ENCODE measurements around the gene DOCK10.
A peak's percentile ranks its signal among the peaks of the same experiment; 100 is the strongest.

The DOCK10 gene

DNA sequence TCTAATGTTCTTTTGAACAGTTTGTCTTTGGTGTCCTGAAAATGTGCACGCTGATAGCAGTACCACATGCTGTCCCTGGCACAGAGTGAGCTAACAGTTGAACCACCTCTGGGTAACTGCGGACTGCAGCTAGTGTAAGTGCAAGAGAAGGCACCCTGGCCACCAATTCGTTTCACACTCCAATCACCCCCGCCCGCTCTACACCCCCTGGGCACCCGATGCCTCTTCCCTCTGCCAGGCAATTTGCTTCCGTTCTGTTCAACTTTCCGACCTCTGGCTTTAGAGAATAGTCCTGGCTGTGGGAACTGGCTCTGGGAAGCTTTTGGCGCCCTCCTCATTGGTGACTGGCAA is 1.4 kb downstream of the DOCK10 start:
- ATAC-seq, result peak; percentile 19 to 22

GRCh38 chr2:225040142-225040541 is 2.1 kb downstream of the DOCK10 start:
- no peak for ATAC-seq

GRCh38 chr2:225038231-225038523 is 4.1 kb downstream of the DOCK10 start:
- no peak for ATAC-seq

DNA sequence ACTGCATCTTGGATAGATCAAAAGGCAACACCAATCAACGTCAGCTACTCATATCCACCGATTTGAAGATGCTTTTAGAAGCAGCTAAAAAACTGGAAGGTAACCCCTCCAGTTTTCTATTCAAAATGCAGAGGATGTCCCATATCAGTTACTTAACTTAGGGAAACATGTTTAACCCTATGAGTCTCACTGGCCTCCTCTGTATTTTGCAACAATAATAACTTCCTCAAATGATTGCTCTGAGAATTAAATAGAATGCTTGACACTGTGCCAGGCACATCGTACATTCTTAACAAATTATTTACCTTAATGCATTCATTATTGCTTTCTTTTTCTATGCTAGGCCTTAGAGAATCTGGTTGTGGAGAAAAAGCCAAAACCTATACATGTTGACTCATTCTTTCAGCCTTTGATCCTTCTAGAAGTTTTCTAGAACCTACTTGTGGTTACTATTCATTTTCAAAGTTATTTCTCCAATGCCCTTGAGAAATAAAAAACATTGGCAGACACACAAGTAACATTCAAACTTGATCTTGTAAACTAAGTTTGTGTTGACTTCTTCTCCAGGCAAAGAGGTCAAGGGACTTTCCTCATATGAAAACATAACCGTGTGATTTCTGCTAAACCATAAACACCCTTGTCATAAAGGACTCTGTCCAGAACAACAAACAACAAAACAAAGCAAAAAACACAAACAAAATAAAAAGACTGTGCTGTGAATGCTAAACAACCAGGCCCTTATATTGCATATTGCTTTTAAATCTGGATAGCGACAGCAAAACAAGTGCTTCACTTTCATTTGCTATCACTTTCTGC is 4.6 kb downstream of the DOCK10 start:
- peak in 1 of 2 donors; percentile 10 for ATAC-seq

- no peak for ATAC-seq
Measured at GRCh38 chr2:225036431-225036830, 5.8 kb downstream of the DOCK10 start.

DNA sequence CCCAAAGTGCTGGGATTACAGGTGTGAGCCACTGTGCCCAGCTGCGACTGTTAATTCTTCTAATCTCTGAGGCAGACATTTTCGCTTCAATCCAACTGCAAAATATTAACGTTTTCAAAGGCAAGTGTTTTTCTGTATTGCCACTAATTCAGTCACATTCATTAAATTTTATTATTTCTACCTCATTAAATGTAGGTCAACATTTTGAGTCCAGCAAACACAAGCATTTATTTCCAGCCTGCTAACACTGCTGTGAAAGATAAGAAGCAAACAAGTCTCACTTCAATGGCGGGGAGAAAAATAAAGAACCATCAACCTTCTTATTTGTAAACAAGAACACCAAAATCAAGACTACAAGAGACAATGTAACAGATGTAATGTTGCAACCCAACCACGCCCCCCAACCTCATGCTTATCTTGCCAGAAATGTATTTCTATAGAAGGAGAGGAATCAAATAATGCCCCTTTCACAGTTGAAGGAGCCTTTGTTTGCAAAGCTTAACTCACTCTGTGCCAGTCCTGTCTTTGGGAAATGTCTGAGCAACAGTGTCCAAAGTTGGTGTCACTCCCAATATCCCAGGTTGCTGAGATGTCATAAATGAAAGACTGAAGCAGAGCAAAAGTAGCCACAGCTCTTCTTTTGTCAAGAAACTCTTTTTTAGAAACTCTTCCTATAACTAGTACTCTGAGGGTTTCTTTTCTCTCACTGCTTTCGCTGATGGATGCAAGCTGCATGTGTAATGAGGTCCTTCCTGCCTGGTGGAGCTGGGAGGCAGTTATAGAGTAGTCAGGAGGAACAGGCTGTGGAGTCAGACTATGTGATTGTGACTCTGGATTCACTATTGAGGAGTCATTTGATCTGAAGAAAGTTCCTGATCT is 8.6 kb downstream of the DOCK10 start:
- no peak for ATAC-seq

DNA sequence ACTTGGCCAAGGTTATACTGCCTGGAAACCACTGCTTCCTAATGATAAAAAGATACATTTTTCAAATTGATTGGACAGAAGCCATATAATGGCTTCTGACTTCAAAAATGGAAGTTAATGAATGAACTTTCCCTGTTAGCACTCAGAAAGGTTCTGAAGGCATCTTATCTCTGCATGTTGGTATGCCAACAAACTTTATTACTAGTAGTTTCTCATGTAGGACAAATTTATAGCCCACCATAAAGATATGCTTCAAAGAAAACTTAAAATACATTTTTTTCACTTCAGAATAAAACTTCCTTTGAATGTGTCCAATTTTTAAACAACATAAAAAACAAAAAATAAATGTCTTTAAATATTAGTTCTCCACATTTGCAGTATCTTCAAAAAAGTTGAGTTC is 10.0 kb downstream of the DOCK10 start:
- no peak for ATAC-seq

DNA sequence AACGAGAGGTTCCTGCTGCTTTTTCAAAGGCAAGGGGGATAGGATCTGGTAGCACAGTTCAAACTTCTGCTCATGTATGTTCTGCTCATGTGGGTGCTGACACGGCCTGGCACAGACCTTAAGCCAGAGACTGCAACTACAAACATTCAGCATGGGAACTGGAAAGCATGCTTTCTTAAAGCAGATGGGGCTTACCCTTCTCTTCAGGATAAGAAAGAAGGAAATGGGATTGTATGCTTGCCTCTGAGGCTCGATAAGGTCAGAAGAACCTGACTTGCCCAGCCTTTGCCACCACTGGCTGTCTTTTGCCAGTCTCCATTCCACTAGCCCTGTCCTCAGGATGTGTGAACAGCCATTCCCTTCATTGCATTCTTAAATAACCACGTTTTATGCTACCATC is 10.7 kb downstream of the DOCK10 start:
- ATAC-seq, result no peak

- ATAC-seq, result no peak
Measured at GRCh38 chr2:225030893-225031292, 11.4 kb downstream of the DOCK10 start.

- peak; percentile 67 to 68 for ATAC-seq
Measured at GRCh38 chr2:225030203-225030602, 12.1 kb downstream of the DOCK10 start.

- no peak for ATAC-seq
Measured at GRCh38 chr2:225028572-225028971, 13.7 kb downstream of the DOCK10 start.

DNA sequence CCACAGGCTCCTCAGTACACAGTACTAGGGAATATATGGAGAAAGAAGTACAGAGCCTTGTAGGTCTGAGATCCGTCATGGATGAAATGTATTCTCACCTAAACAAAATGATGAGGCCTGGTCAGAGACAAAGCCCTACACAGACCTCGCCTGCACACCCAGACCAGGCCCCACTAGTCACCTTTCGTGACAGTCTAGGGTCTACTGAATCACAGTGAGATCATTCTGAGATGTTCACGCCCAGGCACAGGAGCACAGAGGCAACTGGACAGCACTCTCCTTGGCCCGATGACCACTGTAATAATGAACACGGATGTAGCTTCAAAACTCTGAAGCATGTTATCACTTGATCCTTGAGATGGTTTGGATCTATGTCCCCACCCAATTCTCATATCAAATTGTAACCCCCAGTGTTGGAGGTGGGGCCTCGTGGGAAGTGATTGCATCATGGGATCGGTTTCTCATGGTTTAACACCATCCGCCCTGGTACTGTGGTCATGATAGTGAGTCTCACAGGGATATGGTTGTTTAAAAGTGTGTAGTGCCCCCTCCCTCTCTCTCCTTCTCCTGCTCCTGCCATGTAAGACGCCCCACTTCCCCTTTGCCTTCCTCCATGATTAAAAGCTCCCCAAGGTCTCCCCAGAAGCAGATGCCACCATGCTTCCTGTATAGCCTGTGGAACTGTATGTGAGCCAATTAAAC is 15.1 kb downstream of the DOCK10 start:
- ATAC-seq, result peak in 1 of 2 donors; percentile 23

GRCh38 chr2:225025917-225026571 is 16.2 kb downstream of the DOCK10 start:
- ATAC-seq, result no peak

DNA sequence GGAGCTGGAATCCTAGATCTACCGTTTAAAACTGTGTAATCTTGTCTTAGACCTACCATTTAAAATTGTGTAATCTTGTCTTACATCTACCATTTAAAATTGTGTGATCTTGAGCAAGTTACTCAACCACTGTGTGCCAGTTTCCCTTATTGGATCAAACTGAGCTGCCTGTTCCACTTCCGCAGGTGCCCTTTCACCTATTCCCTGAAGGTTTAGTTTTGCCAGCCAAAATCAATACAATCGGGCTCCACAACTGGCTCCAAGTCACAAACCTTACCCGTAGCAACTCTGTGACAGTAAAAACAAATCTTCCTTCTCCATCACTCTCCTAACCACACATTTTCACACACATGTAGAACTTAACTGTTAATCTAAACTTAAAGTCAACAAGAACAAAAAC is 20.1 kb downstream of the DOCK10 start:
- no peak for ATAC-seq

- ATAC-seq, result peak; percentile 65 to 76
Measured at GRCh38 chr2:225020168-225020849, 22.0 kb downstream of the DOCK10 start.

DNA sequence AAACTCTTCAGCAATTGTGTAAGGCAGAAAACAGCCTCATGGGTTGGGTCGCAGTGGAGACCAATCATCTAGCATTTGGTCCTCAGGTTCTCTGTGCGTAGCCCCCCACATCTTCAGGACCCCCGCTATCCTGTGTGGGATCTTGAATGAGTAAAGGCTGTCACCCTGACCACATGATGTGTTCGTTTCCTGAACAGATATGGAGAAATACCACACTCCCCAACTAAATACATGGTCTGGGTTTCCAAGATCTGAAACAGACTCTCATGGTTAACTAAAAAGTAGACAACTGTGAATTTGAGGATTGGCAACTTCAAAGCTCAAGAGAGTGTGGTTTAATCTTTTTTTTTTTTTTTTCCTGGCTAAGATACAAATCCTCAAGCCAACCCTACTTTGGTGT is 23.2 kb downstream of the DOCK10 start:
- ATAC-seq, result no peak

DNA sequence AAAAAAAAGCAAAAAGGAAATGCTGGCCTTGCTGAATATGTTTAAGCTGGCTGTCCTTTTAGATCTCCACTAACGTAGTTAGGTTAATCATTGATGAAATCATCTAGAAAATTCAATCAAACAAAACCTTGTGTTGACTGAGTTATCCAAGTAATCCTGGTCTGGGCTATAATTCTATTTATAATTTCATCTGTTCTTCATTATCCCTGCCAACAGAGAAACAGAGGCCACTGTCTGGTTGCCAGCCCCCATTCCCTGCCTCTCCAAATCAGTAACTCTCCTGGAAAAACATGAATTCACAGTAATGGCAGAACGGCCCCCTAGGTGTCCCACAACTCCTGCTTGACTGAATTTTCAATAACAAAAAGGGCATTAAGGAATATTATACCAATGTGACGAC is 24.6 kb downstream of the DOCK10 start:
- no peak for ATAC-seq

GRCh38 chr2:225017098-225017685 is 25.1 kb downstream of the DOCK10 start:
- ATAC-seq, result no peak

GRCh38 chr2:225013425-225014365 is 28.6 kb downstream of the DOCK10 start:
- ATAC-seq, result no peak

DNA sequence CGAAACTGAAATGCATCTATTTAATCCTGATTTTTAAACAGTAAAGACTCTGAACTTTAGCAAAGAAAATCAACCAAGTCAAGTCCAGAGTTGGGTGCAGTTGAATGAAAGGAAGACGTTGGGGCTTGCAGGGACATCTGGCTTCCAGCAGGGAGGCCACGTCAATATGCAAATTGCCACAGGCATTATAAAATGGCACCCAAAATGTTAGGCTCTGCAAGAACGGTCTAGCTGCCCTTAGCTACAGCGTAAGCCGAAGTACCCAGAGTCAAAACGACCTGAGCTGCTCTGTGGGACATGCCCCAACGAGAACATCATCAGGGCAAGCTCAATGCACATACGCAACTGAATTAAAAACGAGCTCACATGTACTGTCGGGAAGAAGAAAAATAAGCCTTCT is 30.7 kb downstream of the DOCK10 start:
- ATAC-seq, result no peak

- ATAC-seq, result peak; percentile 91 to 93
Measured at GRCh38 chr2:225010804-225011203, 31.5 kb downstream of the DOCK10 start.

All from activated CD4-positive, CD25-positive, alpha-beta regulatory T cell treated with anti-CD3 and anti-CD28 coated beads, Interleukin-2, amount 50 U/mL, for 24 hours (primary cell).